AG04450 (cell line): ENCODE results near the gene DIDO1. TPM values are rescaled to one million over a fixed set of nuclear protein-coding genes. Genes with fewer than 3 reads are reported as not detected.

ENCODE experiments used
- CTCF ChIA-PET: fragments of 300-600, 350-600 bp; formaldehyde crosslinking; extraction: SDS; loops from one replicate; lab custom pipeline; 2022; ENCODE audit warnings: antibody characterized with exemption, inconsistent platforms; lab: Charles Lee
- POLR2A ChIA-PET: fragments of 350-600 bp; formaldehyde crosslinking; extraction: SDS; loops from one replicate; lab custom pipeline; 2021; ENCODE audit warnings: antibody characterized with exemption, inconsistent platforms; lab: Yijun Ruan, JAX
- DNase-seq: peaks from one replicate; pipeline ENCODE4 v3.0.0-alpha.2; 2011; ENCODE audit warnings: low read depth, low spot score
- H3K27ac ChIP-seq: one replicate; pipeline ENCODE4 v1.5.1; 2012; ENCODE audit warnings: low read depth, low read length, control low read depth
- H3K27me3 ChIP-seq: one replicate; pipeline ENCODE4 v1.6.0; 2012; ENCODE audit warnings: low read length; ENCODE audit not compliant: control insufficient read depth, insufficient read depth
- H3K4me3 ChIP-seq: 2 replicates; pipeline ENCODE4 v1.5.1; 2011; ENCODE audit warnings: mild to moderate bottlenecking, low read depth, low read length, control low read depth
- H3K9me3 ChIP-seq: 2 replicates; pipeline ENCODE4 v1.5.1; 2012; ENCODE audit warnings: low read length; ENCODE audit not compliant: control insufficient read depth, insufficient read depth
- CTCF ChIP-seq: IDR thresholded peaks from 2 replicates; pipeline ENCODE4 v1.5.1; 2011; ENCODE audit warnings: low read depth, low read length, control low read depth, inconsistent platforms
- polyA plus RNA-seq: library from polyadenylated mRNA; depleted of rRNA; stranded (reverse); fragments of >200 nt; gene quantifications from 2 replicates; pipeline ENCODE4 v1.2.3, GENCODE V29; 2011

DIDO1 gene
- polyA plus RNA-seq, 1 experiment, result 22.1 TPM

DNA sequence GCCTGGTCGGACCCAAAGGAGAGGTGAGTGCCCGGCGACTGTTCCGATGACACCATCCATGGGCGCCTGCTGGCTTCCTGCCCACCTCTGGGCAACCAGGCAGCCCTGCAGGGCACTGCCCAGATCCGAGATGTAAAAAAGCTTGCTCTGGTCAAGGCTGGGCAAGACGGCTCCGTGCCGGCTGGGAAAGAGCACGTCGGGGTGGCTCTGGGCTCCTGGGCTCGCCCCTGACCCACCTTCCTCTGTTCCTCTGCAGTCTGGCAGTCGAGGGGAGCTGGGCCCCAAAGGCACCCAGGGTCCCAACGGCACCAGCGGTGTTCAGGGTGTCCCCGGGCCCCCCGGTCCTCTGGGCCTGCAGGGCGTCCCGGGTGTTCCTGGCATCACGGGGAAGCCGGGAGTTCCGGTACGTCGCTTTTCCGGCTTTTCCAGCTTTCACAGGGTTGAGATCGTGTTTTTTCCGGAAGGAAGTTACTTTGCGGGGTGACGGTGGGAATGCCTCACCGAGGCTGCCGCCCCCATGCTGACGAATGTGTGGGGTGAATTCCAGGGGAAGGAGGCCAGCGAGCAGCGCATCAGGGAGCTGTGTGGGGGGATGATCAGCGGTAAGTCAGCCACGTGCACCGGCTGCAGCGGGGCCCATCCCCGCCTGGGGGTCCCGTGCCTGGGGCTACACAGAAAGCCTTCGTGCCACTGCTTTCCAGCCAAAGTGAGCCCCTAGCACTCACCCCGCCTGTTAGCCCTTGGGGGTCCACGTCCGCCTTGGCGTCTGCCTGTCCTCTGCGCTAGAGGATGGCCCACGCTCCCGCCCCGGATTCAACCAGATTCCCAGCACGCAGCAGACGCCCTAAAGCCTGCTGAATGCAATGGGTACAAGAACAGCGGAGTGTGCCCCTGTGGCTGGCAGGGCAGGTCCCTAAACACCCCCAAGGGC is 90.1 kb downstream of the DIDO1 start:
- CTCF ChIA-PET, result interaction anchor here (0.8 kb wide), 1 partner anchor 11 kb away, joined by 3 read pairs; no protein-coding TSS in a partner anchor

DNA sequence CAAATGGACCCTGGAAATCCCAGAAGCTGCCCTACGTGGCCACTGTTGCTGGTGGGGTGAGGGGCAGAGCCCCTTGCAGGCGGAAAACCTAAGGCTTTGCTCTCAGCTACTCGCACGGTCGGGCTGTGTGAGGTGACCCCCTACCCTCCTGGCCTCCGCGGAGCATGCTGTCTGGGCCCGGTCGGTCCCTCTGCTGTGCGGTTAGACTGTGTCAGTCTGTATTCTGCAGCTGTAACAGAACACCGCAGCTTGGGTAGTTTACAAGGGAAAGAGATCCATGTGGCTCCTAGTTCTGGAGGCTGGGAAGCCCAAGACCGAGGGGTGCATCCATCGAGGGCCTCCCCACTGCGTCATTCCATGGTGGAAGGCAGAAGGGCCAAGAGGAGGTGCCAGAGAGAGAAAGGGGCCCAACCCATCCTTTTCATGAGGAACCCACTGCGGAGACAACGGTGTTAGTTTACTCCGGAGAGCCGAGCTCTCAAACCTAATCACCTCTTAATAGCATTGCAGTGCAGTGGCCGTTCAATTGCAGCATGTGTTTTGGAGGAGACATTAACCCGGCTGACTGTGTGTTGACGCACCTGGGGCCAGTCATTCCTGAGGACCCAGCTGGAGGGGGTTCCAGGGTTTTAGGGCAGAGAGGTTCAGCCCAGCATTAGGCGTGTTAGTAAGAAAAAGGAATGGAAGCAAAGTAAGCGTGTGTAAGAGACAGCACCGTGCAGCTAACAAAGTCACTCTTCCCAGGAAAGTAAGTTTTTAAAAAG is 91.2 kb downstream of the DIDO1 start:
- POLR2A ChIA-PET, result interaction anchor here (0.6 kb wide), 1 partner anchor 113 kb away, joined by 5 read pairs; no protein-coding TSS in a partner anchor
- Histone ChIP-seq H3K4me3 (no peak overlapping the region), H3K27me3 (no peaks in the 10 kb centered on the region), H3K9me3 (peaks cover 3% of the 10 kb centered on the region; the same call in 1 of the 2 replicates), H3K27ac (no peak overlapping the region)
- CTCF ChIA-PET, result no interaction called here
- TF ChIP-seq CTCF, result no peak
- DNase-seq, result no peak

More for the DNA sequence above, 90.1 kb downstream of the DIDO1 start:
- Histone ChIP-seq H3K4me3 (no peak overlapping the region), H3K9me3 (peaks cover 3% of the 10 kb centered on the region; the same call in 1 of the 2 replicates), H3K27me3 (no peaks in the 10 kb centered on the region), H3K27ac (no peak overlapping the region)
- no peak for DNase-seq
- TF ChIP-seq CTCF, result no peak
- POLR2A ChIA-PET, result no interaction called here

- CTCF ChIA-PET, result interaction anchor here (1.1 to 1.6 kb wide), 2 partner anchors 10 to 24 kb away, joined by 3 to 7 read pairs; no protein-coding TSS in a partner anchor
- Histone ChIP-seq H3K9me3 (peaks cover 3% of the 10 kb centered on the region; the same call in 1 of the 2 replicates), H3K27ac (no peak overlapping the region), H3K27me3 (no peaks in the 10 kb centered on the region), H3K4me3 (no peak overlapping the region)
- POLR2A ChIA-PET, result no interaction called here
- TF ChIP-seq CTCF, result no peak
- DNase-seq, result no peak
Observed at GRCh38 chr20:62832951-62833391, 93.3 kb downstream of the DIDO1 start.

GRCh38 chr20:62832212-62832922 is 93.9 kb downstream of the DIDO1 start:
- ChIA-PET CTCF (interaction anchor here (1.1 to 1.6 kb wide), 4 partner anchors 9 to 177 kb away, joined by 3 to 7 read pairs (median 4); no protein-coding TSS in a partner anchor), POLR2A (no interaction called here)
- DNase-seq, result no peak

More at GRCh38 chr20:62832212-62832922, 93.9 kb downstream of the DIDO1 start:
- TF ChIP-seq CTCF, result no peak
- Histone ChIP-seq H3K9me3 (peaks cover 3% of the 10 kb centered on the region; the same call in 1 of the 2 replicates), H3K27me3 (no peaks in the 10 kb centered on the region), H3K4me3 (no peak overlapping the region), H3K27ac (no peak overlapping the region)
